K562 (cell line): ENCODE results near the gene PWWP2A. TPM values are rescaled to one million over a fixed set of nuclear protein-coding genes. Genes with fewer than 3 reads are reported as not detected.

ENCODE experiments used
- AFF4 ChIP-seq: sonication (generic); formaldehyde crosslinking; IDR thresholded peaks from 2 replicates; pipeline ENCODE4 v1.8.0; 2023; ENCODE audit warnings: mild to moderate bottlenecking, missing genetic modification reagents
- CBFA2T3 ChIP-seq: fragments of 450-650 bp; IDR thresholded peaks from 2 replicates; pipeline ENCODE4 v1.6.1; 2017
- CREB1 ChIP-seq, 2 experiments: sonication (generic) in 1 of 2; formaldehyde crosslinking in 1 of 2; IDR thresholded peaks; 2 replicates each; pipeline versions ENCODE4 v1.6.1 to v1.8.0; 2012 to 2022; ENCODE audit warnings: inconsistent platforms in 1 of 2, mild to moderate bottlenecking in 1 of 2, missing genetic modification reagents in 1 of 2, moderate library complexity in 1 of 2
- CXXC5 ChIP-seq: fragments of 250-450 bp; sonication (Bioruptor Pico); IDR thresholded peaks from 2 replicates; pipeline ENCODE4 v1.8.0; 2022; ENCODE audit warnings: inconsistent platforms, mild to moderate bottlenecking, moderate library complexity
- ETV5 ChIP-seq: sonication (generic); formaldehyde crosslinking; IDR thresholded peaks from 2 replicates; pipeline ENCODE4 v1.4.0; 2020; ENCODE audit warnings: low read depth, mild to moderate bottlenecking, missing genetic modification reagents
- EWSR1 ChIP-seq: fragments of 450-650 bp; IDR thresholded peaks from 2 replicates; pipeline ENCODE4 v1.6.1; 2018; ENCODE audit warnings: borderline replicate concordance, mild to moderate bottlenecking, low read depth, moderate library complexity; ENCODE audit not compliant: partially characterized antibody
- NCOA6 ChIP-seq: fragments of 450-650 bp; IDR thresholded peaks from 2 replicates; pipeline ENCODE4 v1.6.1; 2017; ENCODE audit warnings: mild to moderate bottlenecking
- ZBTB11 ChIP-seq, 3 experiments: fragments of 200-800 bp in 1 of 3; fragments of 250-450 bp in 1 of 3; fragments of 450-650 bp in 1 of 3; sonication (Bioruptor Pico) in 1 of 3; sonication (Bioruptor generic) in 1 of 3; formaldehyde crosslinking in 1 of 3; IDR thresholded peaks; 2 replicates each; pipeline versions ENCODE4 v1.6.1 to v1.8.0; 2016 to 2022; ENCODE audit warnings: mild to moderate bottlenecking in 2 of 3, missing genetic modification characterization in 2 of 3, missing compliant biosample characterization in 1 of 3, moderate library complexity in 1 of 3
- ZFP30 ChIP-seq: fragments of 250-450 bp; sonication (Bioruptor Pico); IDR thresholded peaks from 2 replicates; pipeline ENCODE4 v1.8.0; 2022; ENCODE audit warnings: moderate library complexity, mild to moderate bottlenecking, inconsistent platforms, borderline replicate concordance
- ZNF165 ChIP-seq: fragments of 250-450 bp; sonication (Bioruptor Pico); IDR thresholded peaks from 2 replicates; pipeline ENCODE4 v1.4.0; 2020; ENCODE audit warnings: borderline replicate concordance
- ZNF717 ChIP-seq: fragments of 250-450 bp; sonication (Bioruptor Pico); IDR thresholded peaks from 2 replicates; pipeline ENCODE4 v1.5.0; 2021
- ZSCAN29 ChIP-seq: fragments of 450-650 bp; IDR thresholded peaks from 2 replicates; pipeline ENCODE4 v1.6.1; 2017
- polyA plus RNA-seq, 8 experiments: library from polyadenylated mRNA; depleted of rRNA in 4 of 8; stranded (reverse) in 5 of 8; unstranded in 3 of 8; fragments of >200 nt; fragmentation: Nextera tagmentation in 2 of 8; fragmentation: Illumina TruSeq in 1 of 8; extraction: Ambion mirVana in 2 of 8; extraction: Trizol in 1 of 8; gene quantifications; 2 replicates each; pipeline versions ENCODE4 v1.2.1 to v1.2.3, GENCODE V29; 2011 to 2014; ENCODE audit warnings: inconsistent platforms in 1 of 8, missing spikeins in 1 of 8
- total RNA-seq, 7 experiments: library from RNA; depleted of rRNA in 6 of 7; stranded (reverse); fragments of >200 nt in 6 of 7; fragmentation: Illumina TruSeq in 2 of 7; extraction: Trizol in 2 of 7; gene quantifications; 2 replicates each; pipeline versions ENCODE4 v1.2.1 to v1.2.3, GENCODE V29; 2011 to 2021; ENCODE audit warnings: low replicate concordance in 1 of 7
- TF ChIP-seq, protein P1 (sequence below): sonication (generic); formaldehyde crosslinking; IDR thresholded peaks from 2 replicates; pipeline ENCODE4 v1.8.0; 2022; ENCODE audit warnings: mild to moderate bottlenecking, missing genetic modification reagents
- TF ChIP-seq, protein P2 (sequence below): IDR thresholded peaks from 2 replicates; pipeline ENCODE4 v1.6.1; 2011; ENCODE audit not compliant: insufficient read length; ENCODE audit errors: extremely low read depth

PWWP2A gene
- total and polyA plus RNA-seq, 9 of the 15 experiments (the other 6 are each of a cell fraction or from before 2014, with no cell fraction given): 2.7 to 26.3 (median 14.6) TPM

GRCh38 chr5:160118349-160119141 is 705 bp downstream of the PWWP2A start (continued):
- TF ChIP-seq ETV5 (CRISPR knock-in tag) (0 out of 2 replicates have a peak, but pooled peaks have one; percentile 33), ZBTB11 (CRISPR knock-in tag; IDR thresholded peaks at IDR 0.05) (no peak), EWSR1 (no peak), ZNF717 (CRISPR knock-in tag) (no peak), NCOA6 (no peak), CBFA2T3 (no peak), CXXC5 (CRISPR knock-in tag) (peak; percentile 9; the same call in 1 of the 2 replicates), ZSCAN29 (no peak), AFF4 (CRISPR knock-in tag) (0 out of 2 replicates have a peak, but pooled peaks have one; percentile 73), ZNF165 (no peak), ZFP30 (CRISPR knock-in tag) (no peak), CREB1 (IDR thresholded peaks at IDR 0.05) (no peak), CREB1 (CRISPR knock-in tag; IDR thresholded peaks at IDR 0.05) (no peak)
- TF ChIP-seq, protein P1, sequence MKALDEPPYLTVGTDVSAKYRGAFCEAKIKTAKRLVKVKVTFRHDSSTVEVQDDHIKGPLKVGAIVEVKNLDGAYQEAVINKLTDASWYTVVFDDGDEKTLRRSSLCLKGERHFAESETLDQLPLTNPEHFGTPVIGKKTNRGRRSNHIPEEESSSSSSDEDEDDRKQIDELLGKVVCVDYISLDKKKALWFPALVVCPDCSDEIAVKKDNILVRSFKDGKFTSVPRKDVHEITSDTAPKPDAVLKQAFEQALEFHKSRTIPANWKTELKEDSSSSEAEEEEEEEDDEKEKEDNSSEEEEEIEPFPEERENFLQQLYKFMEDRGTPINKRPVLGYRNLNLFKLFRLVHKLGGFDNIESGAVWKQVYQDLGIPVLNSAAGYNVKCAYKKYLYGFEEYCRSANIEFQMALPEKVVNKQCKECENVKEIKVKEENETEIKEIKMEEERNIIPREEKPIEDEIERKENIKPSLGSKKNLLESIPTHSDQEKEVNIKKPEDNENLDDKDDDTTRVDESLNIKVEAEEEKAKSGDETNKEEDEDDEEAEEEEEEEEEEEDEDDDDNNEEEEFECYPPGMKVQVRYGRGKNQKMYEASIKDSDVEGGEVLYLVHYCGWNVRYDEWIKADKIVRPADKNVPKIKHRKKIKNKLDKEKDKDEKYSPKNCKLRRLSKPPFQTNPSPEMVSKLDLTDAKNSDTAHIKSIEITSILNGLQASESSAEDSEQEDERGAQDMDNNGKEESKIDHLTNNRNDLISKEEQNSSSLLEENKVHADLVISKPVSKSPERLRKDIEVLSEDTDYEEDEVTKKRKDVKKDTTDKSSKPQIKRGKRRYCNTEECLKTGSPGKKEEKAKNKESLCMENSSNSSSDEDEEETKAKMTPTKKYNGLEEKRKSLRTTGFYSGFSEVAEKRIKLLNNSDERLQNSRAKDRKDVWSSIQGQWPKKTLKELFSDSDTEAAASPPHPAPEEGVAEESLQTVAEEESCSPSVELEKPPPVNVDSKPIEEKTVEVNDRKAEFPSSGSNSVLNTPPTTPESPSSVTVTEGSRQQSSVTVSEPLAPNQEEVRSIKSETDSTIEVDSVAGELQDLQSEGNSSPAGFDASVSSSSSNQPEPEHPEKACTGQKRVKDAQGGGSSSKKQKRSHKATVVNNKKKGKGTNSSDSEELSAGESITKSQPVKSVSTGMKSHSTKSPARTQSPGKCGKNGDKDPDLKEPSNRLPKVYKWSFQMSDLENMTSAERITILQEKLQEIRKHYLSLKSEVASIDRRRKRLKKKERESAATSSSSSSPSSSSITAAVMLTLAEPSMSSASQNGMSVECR (CRISPR knock-in tag): peak; percentile 59
- TF ChIP-seq, protein P2, sequence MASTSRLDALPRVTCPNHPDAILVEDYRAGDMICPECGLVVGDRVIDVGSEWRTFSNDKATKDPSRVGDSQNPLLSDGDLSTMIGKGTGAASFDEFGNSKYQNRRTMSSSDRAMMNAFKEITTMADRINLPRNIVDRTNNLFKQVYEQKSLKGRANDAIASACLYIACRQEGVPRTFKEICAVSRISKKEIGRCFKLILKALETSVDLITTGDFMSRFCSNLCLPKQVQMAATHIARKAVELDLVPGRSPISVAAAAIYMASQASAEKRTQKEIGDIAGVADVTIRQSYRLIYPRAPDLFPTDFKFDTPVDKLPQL: no peak
